Neural progenitor cell (in vitro differentiated cells): ENCODE results near the gene CRHR2.

Experiments
- EZH2 ChIP-seq: fragments of 200-600 bp; sonication (generic); IDR thresholded peaks from 2 replicates; pipeline ENCODE4 v1.6.1; 2017; ENCODE audit warnings: antibody characterized with exemption, mild to moderate bottlenecking, moderate library complexity
- EZH2phosphoT487 ChIP-seq: fragments of 200-600 bp; sonication (generic); IDR thresholded peaks from 2 replicates; pipeline ENCODE4 v1.6.1; 2017; ENCODE audit warnings: antibody characterized with exemption
- TF ChIP-seq, protein P1 (sequence below): fragments of 200-600 bp; sonication (generic); IDR thresholded peaks from 2 replicates; pipeline ENCODE4 v1.5.1; 2017; ENCODE audit warnings: antibody characterized with exemption, mild to moderate bottlenecking

DNA sequence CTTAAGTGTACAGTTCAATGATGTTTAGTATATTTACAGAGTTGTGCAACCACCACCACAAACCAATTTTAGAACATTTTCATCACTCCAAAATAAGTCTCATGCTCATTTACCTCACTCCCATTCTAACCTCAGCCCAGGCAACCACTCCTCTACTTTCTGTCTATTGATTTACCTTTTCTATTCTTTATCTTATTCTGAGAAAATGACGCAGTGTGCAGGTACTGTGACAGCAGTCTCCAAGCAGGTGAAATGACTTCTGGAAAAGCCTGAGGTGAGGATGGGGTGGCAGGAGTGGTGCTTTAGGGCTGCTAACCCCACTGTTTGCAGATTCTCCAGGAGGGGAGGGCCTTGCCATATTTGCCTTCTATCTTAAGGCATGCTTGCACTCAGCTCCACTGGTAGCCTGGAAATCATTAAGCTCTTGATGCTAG lies 48.0 kb downstream of the CRHR2 start:
- TF ChIP-seq, protein P1, sequence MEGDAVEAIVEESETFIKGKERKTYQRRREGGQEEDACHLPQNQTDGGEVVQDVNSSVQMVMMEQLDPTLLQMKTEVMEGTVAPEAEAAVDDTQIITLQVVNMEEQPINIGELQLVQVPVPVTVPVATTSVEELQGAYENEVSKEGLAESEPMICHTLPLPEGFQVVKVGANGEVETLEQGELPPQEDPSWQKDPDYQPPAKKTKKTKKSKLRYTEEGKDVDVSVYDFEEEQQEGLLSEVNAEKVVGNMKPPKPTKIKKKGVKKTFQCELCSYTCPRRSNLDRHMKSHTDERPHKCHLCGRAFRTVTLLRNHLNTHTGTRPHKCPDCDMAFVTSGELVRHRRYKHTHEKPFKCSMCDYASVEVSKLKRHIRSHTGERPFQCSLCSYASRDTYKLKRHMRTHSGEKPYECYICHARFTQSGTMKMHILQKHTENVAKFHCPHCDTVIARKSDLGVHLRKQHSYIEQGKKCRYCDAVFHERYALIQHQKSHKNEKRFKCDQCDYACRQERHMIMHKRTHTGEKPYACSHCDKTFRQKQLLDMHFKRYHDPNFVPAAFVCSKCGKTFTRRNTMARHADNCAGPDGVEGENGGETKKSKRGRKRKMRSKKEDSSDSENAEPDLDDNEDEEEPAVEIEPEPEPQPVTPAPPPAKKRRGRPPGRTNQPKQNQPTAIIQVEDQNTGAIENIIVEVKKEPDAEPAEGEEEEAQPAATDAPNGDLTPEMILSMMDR = no peak
- TF ChIP-seq EZH2 = no peak
- no peak for TF ChIP-seq EZH2phosphoT487
